SU-DHL-6 (cell line): Measurements from ENCODE around the gene WDR82.

Experiments
- H2AFZ ChIP-seq: fragments of 200-600 bp; sonication (generic); 2 replicates; pipeline ENCODE4 v1.6.1; 2014; ENCODE audit warnings: low read depth, mild to moderate bottlenecking, moderate library complexity, mixed read lengths, antibody characterized with exemption, low read length; ENCODE audit not compliant: severe bottlenecking
- H3F3A ChIP-seq: fragments of 200-600 bp; shearing (Covaris generic); 2 replicates; pipeline ENCODE4 v1.6.0; 2016; ENCODE audit warnings: antibody characterized with exemption, mild to moderate bottlenecking; ENCODE audit not compliant: insufficient read depth
- H3K27ac ChIP-seq: fragments of 200-600 bp; sonication (generic); 2 replicates; pipeline ENCODE4 v1.5.1; 2016; ENCODE audit warnings: low read depth, mild to moderate bottlenecking, low read length, moderate library complexity, mixed read lengths
- H3K27me3 ChIP-seq: fragments of 200-600 bp; sonication (generic), shearing (Covaris generic); 2 replicates; pipeline ENCODE4 v1.6.0; 2014; ENCODE audit warnings: mild to moderate bottlenecking, low read length
- H3K36me3 ChIP-seq: fragments of 200-600 bp; sonication (generic); 2 replicates; pipeline ENCODE4 v1.6.1; 2014; ENCODE audit warnings: mild to moderate bottlenecking, low read length, mixed read lengths
- H3K4me2 ChIP-seq: fragments of 300-600, 200-600 bp; shearing (Covaris generic), sonication (generic); 2 replicates; pipeline ENCODE4 v1.6.0; 2014; ENCODE audit warnings: low read length, low read depth, mild to moderate bottlenecking; ENCODE audit not compliant: poor library complexity, severe bottlenecking
- H3K4me3 ChIP-seq: fragments of 200-600 bp; sonication (generic); 2 replicates; pipeline ENCODE4 v1.5.1; 2014; ENCODE audit warnings: antibody characterized with exemption, low read length, mild to moderate bottlenecking, mixed read lengths; ENCODE audit not compliant: insufficient read depth, poor library complexity, severe bottlenecking
- H3K79me2 ChIP-seq: fragments of 200-600 bp; sonication (generic); 2 replicates; pipeline ENCODE4 v1.6.1; 2014; ENCODE audit warnings: mild to moderate bottlenecking, low read length, moderate library complexity; ENCODE audit not compliant: insufficient read depth
- H3K9ac ChIP-seq: fragments of 200-600 bp; sonication (generic); 2 replicates; pipeline ENCODE4 v1.7.0; 2014; ENCODE audit warnings: mild to moderate bottlenecking, low read length
- H3K9me2 ChIP-seq: fragments of 200-600 bp; sonication (generic); replicated peaks from 2 replicates; pipeline ENCODE4 v1.6.1; 2014; ENCODE audit warnings: low read length; ENCODE audit not compliant: insufficient read depth
- H3K9me3 ChIP-seq: fragments of 200-600 bp; sonication (generic); 2 replicates; pipeline ENCODE4 v1.6.1; 2014; ENCODE audit warnings: low read length, mixed read lengths; ENCODE audit not compliant: insufficient read depth
- H4K20me1 ChIP-seq: fragments of 200-600 bp; sonication (generic); 2 replicates; pipeline ENCODE4 v1.6.1; 2014; ENCODE audit warnings: low read depth, mild to moderate bottlenecking, antibody characterized with exemption, low read length, moderate library complexity, mixed read lengths
- CTCF ChIP-seq: fragments of 200-600 bp; sonication (generic); IDR thresholded peaks from one replicate; pipeline ENCODE4 v1.5.1; 2017; ENCODE audit warnings: antibody characterized with exemption, mild to moderate bottlenecking, low read length, moderate library complexity; ENCODE audit not compliant: insufficient read depth, poor library complexity, severe bottlenecking
- EZH2phosphoT487 ChIP-seq: fragments of 200-600 bp; sonication (generic), shearing (Covaris generic); conservative IDR thresholded peaks from 2 replicates; pipeline ENCODE4 v1.6.1; 2018; ENCODE audit warnings: mild to moderate bottlenecking, antibody characterized with exemption, low read length, moderate library complexity, mixed read lengths

The WDR82 gene

GRCh38 chr3:52250122-52250521 is 28.3 kb downstream of the WDR82 start:
- Histone ChIP-seq H3K27ac (no peak overlapping the region), H3F3A (peaks cover 12% of the 10 kb centered on the region), H3K36me3 (0 out of 2 replicates have a peak, but pooled peaks cover 3% of the 10 kb centered on the region), H2AFZ (no peak overlapping the region), H4K20me1 (no peaks in the 10 kb centered on the region), H3K79me2 (no peaks in the 10 kb centered on the region), H3K9me2 (no peaks in the 10 kb centered on the region), H3K9me3 (no peaks in the 10 kb centered on the region), H3K9ac (no peak overlapping the region), H3K4me3 (no peak overlapping the region), H3K27me3 (no peaks in the 10 kb centered on the region), H3K4me2 (no peak overlapping the region)
- no peak for TF ChIP-seq EZH2phosphoT487
- no peak for TF ChIP-seq CTCF

GRCh38 chr3:52249683-52250082 is 28.8 kb downstream of the WDR82 start:
- H3K9me2 ChIP-seq = no peaks in the 10 kb centered on the region
- no peak overlapping the region for H2AFZ ChIP-seq
- H3K9me3 ChIP-seq = no peaks in the 10 kb centered on the region
- H3K79me2 ChIP-seq = no peaks in the 10 kb centered on the region
- H3K4me2 ChIP-seq = no peak overlapping the region
- no peak overlapping the region for H3K9ac ChIP-seq
- H3K36me3 ChIP-seq = 0 out of 2 replicates have a peak, but pooled peaks cover 3% of the 10 kb centered on the region
- H4K20me1 ChIP-seq = no peaks in the 10 kb centered on the region
- no peak overlapping the region for H3K4me3 ChIP-seq
- no peak for TF ChIP-seq EZH2phosphoT487
- TF ChIP-seq CTCF = no peak
- no peak overlapping the region for H3K27ac ChIP-seq
- H3F3A ChIP-seq = peaks cover 12% of the 10 kb centered on the region
- no peaks in the 10 kb centered on the region for H3K27me3 ChIP-seq

GRCh38 chr3:52248816-52249547 is 29.5 kb downstream of the WDR82 start:
- H3K9me2 ChIP-seq = no peaks in the 10 kb centered on the region
- no peak overlapping the region for H3K9ac ChIP-seq
- no peak overlapping the region for H3K4me3 ChIP-seq
- H3K27ac ChIP-seq = no peak overlapping the region
- H4K20me1 ChIP-seq = no peaks in the 10 kb centered on the region
- no peaks in the 10 kb centered on the region for H3K27me3 ChIP-seq
- H2AFZ ChIP-seq = no peak overlapping the region
- H3K79me2 ChIP-seq = no peaks in the 10 kb centered on the region
- 0 out of 2 replicates have a peak, but pooled peaks cover 3% of the 10 kb centered on the region for H3K36me3 ChIP-seq
- H3K9me3 ChIP-seq = no peaks in the 10 kb centered on the region
- no peak overlapping the region for H3K4me2 ChIP-seq
- TF ChIP-seq CTCF (no peak), EZH2phosphoT487 (no peak)
- peaks cover 6% of the 10 kb centered on the region for H3F3A ChIP-seq
